ENCODE measurements around the gene SLC9A6.

The SLC9A6 gene

DNA sequence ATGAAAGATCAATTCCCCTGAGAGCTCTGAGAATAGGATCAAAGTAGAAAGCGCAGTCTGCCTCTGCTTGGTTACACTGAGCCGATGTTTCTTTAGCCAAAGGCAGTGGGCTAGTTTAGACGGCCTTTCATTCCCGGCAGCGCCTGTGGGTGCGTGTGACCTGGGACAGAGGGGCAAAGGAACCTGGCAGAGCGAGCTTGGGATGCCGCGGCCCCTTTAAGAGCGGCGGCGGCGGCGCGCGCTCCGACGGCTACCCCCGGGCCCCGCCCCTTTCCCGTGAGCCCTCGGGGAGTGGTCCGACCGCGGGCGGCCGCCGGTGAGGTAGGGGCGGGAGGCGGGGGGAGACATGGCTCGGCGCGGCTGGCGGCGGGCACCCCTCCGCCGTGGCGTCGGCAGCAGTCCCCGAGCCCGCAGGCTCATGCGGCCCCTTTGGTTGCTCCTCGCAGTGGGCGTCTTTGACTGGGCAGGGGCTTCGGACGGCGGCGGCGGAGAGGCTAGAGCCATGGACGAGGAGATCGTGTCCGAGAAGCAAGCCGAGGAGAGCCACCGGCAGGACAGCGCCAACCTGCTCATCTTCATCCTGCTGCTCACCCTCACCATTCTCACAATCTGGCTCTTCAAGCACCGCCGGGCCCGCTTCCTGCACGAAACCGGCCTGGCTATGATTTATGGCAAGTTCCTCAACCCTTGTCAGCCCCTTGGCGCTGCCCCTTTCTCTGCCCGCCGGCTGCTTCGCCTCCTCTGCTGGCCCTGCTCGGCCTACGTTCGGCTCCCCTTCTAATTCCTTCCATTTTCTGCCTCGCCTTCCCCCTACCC lies at the start of gene SLC9A6:
Gene SLC9A6 (plus strand): TSS at position 279 of the 816 bp plus-strand sequence. CDS start 224 bp downstream, at position 503.
- peak; percentile 45 to 90 for DNase-seq

DNA sequence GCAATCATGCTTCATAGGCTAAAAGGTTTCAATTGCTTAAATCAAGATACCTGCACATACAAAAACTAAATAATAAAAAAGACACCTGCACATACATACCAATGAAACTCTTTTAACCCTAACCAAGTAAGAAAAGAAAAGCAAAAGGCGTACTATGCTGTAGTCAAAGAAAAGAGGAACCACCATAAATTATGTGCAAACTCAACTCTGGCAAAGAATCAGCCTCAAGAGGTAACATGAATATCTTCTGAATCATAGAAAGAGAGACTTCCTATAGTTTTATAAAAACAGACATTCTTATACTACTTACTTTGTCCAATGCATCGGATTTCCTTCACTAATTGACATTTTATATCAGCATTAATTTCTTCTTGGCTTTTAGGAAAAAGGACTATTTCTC lies 40.7 kb upstream of the SLC9A6 start:
- no peak for DNase-seq

GRCh38 chrX:135951291-135951690 lies 33.9 kb upstream of the SLC9A6 start:
- no peak for DNase-seq

- peak in 1 of 2 experiments; percentile 31 for DNase-seq
Observed at GRCh38 chrX:135973025-135973547, 12.1 kb upstream of the SLC9A6 start.

DNA sequence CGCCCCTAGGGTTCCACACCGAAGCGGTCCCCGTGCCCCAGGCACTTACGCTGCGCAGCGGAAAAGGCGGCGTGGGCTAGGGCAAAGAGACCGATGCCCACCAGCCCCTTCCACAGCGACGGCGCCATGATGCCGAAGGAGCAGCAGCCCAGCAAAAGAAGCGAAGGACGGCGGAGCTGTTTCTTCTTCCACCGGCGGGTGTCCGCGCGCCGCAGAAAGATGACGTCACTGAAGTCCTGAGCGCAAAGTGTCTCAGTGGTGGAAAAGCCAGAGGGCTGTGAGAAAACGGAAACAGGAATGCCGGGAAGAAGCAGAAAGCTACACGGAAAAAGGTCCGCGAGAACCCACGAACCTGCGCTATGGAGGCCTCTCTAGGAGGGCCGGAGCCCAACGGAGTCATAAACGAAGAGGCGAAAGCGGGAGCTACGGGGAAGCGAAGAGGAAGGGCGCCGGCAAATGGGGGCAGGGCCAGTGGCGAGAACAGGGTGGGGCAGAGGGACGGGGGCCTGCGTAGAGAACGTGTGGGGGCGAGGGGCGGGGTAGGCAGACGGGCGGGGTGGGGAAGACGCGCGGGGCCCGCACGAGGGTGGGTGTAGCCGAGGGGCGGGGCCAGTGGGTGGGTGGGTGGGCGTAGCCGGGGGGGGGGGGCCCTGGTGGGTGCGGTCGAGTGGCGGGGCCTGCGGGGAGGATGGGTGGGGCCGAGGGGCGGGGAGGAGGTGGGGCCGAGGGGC lies 11.5 kb upstream of the SLC9A6 start, which contains the start of gene MMGT1:
Gene MMGT1 (minus strand): TSS at position 441 of the 731 bp plus-strand sequence. CDS start 313 bp downstream, at position 128.
- peak; percentile 79 to 92 for DNase-seq

DNA sequence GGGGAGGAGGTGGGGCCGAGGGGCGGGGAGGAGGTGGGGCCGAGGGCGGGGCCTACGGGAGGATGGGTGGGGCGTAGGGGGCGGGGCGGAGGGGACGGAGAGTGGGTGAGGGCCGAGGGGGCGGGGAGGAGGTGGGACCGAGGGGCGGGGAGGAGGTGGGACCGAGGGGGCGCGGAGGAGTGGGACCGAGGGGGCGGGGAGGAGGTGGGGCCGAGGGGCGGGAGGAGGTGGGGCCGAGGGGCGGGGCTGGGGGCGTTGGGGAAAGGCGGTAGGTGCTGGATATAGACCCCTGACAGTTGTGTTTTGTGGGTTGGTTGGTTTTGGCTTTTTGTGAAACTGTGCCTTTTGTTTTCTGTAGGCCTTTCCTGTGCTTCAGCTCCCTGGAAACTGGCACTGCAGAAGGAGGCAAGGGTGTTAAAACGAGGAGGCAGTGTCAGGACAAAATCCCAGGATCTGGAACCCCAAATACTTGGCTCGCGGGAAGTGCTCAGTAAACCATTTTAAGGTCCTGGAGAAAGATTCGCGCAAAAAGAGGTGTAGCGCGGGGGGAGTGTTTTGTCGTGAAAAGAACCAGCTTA lies 10.9 kb upstream of the SLC9A6 start:
- peak; percentile 8 to 80 for DNase-seq

GRCh38 chrX:135975421-135975820 lies 9.8 kb upstream of the SLC9A6 start:
- no peak for DNase-seq

GRCh38 chrX:135977611-135978010 lies 7.6 kb upstream of the SLC9A6 start:
- DNase-seq = no peak

- no peak for DNase-seq
Observed at GRCh38 chrX:135981010-135981409, 4.2 kb upstream of the SLC9A6 start.

DNA sequence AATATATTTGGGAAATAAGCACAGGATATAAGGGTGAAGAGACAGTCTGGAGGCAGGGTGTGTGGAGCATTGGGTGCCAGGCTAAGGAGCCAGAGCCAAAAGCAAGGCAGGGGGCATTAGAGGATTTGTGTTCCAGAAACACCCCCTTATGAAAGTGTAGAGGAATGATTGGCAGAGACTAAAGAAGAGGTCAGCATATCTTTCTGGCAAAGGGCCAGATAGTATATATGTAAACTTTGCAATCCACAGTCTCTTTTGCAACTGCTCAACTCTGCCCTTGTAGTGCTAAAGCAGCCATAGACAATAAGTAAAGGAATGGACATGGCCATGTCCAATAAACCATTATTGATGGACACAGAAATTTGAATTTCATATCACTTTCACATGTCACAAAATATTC lies 3.6 kb upstream of the SLC9A6 start:
- DNase-seq = no peak

DNA sequence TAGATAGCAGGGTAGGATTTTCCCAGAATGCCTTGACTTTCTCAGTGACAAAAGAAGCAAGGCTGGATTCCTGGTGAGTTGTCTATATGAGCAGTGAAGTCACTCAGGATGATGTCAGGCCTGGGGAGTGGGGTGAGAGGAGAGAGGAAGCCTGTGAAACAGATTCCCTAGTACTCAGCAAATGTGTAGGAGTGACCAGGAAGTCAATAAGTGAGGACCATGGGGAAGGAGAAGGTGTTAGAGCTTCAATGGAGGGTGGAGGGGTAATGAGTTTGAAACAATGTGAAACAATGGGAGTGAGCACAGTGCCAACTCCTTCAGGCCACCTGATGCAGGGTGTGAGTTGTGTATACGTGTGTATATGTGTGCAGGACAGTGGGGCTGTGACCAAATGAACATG lies 2.4 kb upstream of the SLC9A6 start:
- DNase-seq = no peak

DNA sequence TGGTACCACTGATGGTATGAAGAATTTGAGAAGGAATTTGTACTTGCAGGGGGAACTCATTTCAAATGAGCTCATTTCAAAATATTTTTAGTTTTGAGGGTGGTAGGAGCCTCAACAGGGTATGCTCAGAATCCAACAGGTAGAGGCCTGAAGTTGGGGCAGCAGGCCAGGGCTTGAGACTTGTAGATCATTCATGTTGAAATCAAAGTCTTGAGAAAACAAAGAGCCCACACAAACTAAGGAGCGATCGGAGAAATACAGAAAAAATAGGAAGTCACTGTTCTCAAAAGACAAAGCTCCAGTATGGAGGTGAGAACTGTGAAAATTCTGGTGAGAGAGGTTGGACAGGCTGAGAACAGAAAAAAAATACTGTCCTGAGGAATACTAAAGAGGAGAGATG lies 979 bp upstream of the SLC9A6 start:
- no peak for DNase-seq

DNA sequence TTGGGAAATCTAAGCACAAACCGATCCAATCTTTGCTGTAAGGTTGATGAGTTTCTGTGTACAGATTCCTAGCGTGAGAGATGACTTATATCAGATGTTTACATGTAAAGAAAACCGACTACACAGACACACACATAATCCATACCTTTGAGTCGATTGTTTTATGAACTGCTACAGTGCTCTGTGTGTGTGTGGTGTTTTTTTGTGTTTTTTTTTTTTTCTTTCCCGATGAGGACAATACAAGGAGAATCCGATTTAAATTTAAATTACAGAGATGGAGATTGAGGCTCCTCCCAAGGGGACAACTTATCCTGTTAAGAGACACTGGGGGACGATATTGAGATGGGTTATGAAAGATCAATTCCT lies 461 bp upstream of the SLC9A6 start:
- no peak for DNase-seq

- peak in 1 of 2 experiments; percentile 21 for DNase-seq
Observed at GRCh38 chrX:135985973-135986310, 707 bp downstream of the SLC9A6 start.

DNA sequence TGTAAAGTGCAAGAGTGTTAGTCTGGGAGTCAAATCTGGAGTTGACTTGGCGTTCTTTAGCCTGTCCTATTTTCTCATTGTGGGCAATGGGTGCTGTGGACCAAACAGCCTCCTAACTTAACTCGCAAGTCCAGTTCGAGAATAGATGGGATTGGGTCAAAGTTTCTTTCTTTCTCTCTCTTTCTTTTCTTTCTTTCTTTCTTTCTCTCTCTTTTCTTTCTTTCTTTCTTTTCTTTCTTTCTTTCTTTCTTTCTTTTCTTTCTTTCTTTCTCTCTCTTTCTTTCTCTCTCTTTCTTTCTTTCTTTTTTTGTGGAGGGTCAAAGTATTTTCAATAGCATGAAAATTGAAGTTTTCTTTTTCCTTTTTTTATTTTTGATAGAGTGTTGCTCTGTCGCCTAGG lies 3.0 kb downstream of the SLC9A6 start:
- DNase-seq = no peak

- DNase-seq = no peak
Observed at GRCh38 chrX:136015016-136015415, 29.8 kb downstream of the SLC9A6 start.

DNA sequence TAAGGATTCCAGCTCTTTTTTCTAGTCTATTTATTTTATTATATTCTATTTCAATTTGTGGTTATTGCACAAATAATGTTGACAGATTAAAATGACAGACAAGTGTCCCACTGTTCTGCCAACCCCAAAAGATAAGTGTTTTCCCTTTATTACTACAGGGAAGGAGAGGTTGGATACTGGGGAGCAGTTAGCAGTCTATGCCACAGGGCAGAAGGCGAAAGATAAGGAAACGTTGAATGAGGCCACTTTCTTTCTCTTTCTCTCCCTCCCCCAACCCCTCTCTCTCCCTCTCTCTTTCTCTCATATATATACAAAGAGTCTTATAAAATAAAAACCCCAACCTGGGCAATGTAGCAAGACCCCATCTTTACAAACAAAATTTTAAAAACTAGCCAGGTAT lies 31.6 kb downstream of the SLC9A6 start:
- no peak for DNase-seq

- DNase-seq = no peak
Observed at GRCh38 chrX:136019226-136019625, 34.0 kb downstream of the SLC9A6 start.

DNA sequence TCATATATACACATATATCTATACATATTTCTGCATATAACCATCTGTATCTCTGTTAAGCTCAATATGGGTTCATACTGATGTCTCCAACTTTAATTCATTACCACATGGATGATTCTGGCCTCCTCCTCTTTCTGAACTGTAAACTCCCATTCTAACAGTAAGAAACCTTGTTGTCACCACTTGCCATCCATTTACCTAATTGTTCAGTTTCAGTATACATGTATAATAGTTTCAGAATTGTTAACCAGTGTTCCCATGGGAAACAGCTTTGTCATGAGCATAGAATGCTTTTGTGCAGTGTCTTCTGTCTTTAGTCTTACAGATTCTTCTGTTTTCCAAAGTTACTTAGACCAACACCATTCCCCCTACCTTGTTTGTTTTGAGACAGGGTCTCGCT lies 35.9 kb downstream of the SLC9A6 start:
- no peak for DNase-seq

GRCh38 chrX:136021903-136022302 lies 36.7 kb downstream of the SLC9A6 start:
- DNase-seq = no peak

GRCh38 chrX:136025091-136025490 lies 39.9 kb downstream of the SLC9A6 start:
- no peak for DNase-seq

DNA sequence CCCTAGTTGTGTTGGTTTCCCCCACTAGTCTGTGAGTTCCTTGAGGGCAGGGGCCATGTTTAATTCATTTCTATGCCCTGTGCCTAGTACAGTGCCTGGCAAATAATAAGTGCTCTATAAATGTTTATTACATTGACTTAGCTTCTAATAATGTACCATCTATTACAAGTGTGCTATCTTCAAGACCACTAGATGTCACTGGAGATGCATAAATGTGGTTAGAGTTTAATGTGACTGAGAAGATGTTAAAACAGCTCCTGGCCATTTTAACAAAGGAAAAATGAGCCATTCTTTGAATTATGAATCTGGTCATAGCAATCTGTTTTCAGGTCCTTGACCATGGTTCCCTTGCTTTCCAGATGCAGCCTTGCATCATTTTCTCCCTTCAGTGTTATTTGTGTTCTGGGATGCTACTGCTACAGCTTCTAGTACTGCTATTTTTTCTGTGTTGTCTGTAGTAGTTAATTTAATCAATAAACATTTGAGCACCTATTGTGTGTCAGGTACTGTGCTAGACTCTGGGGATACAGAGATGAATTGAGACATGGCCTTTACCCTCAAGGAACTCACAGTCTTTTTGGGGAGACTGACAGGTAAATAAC lies 43.2 kb downstream of the SLC9A6 start:
- peak; percentile 2 to 60 for DNase-seq

- no peak for DNase-seq
Observed at GRCh38 chrX:136029766-136030165, 44.5 kb downstream of the SLC9A6 start.

Measured in NCI-H526 (cell line).